Kasumi-1 (cell line): ENCODE data around the gene TMEM170B.

ENCODE experiments used
- DNase-seq, 2 experiments: peaks; one replicate each; lab custom pipeline; 2025; lab: John Stamatoyannopoulos, UW

Gene TMEM170B

GRCh38 chr6:11614534-11615213 is 77.1 kb downstream of the TMEM170B start:
- DNase-seq: no peak

- DNase-seq: no peak
Measured at GRCh38 chr6:11615214-11615602, 77.7 kb downstream of the TMEM170B start.

GRCh38 chr6:11616200-11616611 is 78.7 kb downstream of the TMEM170B start:
- DNase-seq: no peak

- DNase-seq: peak; percentile 44 to 56
Measured at GRCh38 chr6:11618533-11618932, 81.0 kb downstream of the TMEM170B start.

- no peak for DNase-seq
Measured at GRCh38 chr6:11621119-11621518, 83.6 kb downstream of the TMEM170B start.

- DNase-seq: no peak
Measured at GRCh38 chr6:11622156-11622555, 84.6 kb downstream of the TMEM170B start.

GRCh38 chr6:11623272-11623671 is 85.7 kb downstream of the TMEM170B start:
- DNase-seq: no peak

GRCh38 chr6:11625302-11625701 is 87.8 kb downstream of the TMEM170B start:
- no peak for DNase-seq

- no peak for DNase-seq
Measured at GRCh38 chr6:11626356-11626755, 88.8 kb downstream of the TMEM170B start.

- DNase-seq: peak; percentile 7 to 34
Measured at GRCh38 chr6:11628562-11628961, 91.0 kb downstream of the TMEM170B start.

GRCh38 chr6:11631008-11631407 is 93.5 kb downstream of the TMEM170B start:
- DNase-seq: no peak

GRCh38 chr6:11631539-11631938 is 94.0 kb downstream of the TMEM170B start:
- DNase-seq: no peak

GRCh38 chr6:11632231-11632630 is 94.7 kb downstream of the TMEM170B start:
- no peak for DNase-seq

GRCh38 chr6:11632795-11633511 is 95.4 kb downstream of the TMEM170B start:
- no peak for DNase-seq
